Measurements from ENCODE around the gene ZNF770.

Gene ZNF770

GRCh38 chr15:34988027-34988902 is at the start of gene ZNF770:
Gene ZNF770, minus strand, starts transcription at chr15:34988287. Its CDS starts 4,853 bp downstream, at chr15:34983434.
- DNase-seq (ENCODE audit: low spot score): peak; percentile 92

GRCh38 chr15:35028235-35028984 is 40.3 kb upstream of the ZNF770 start:
- DNase-seq (ENCODE audit: low spot score): no peak

- no peak for DNase-seq (ENCODE audit: low spot score)
Observed at GRCh38 chr15:35023804-35024203, 35.7 kb upstream of the ZNF770 start.

GRCh38 chr15:35020974-35021373 is 32.9 kb upstream of the ZNF770 start:
- DNase-seq (ENCODE audit: low spot score): no peak

GRCh38 chr15:35019404-35020327 is 31.6 kb upstream of the ZNF770 start:
- DNase-seq (ENCODE audit: low spot score): no peak

- no peak for DNase-seq (ENCODE audit: low spot score)
Observed at GRCh38 chr15:35014241-35014640, 26.2 kb upstream of the ZNF770 start.

- no peak for DNase-seq (ENCODE audit: low spot score)
Observed at GRCh38 chr15:35013370-35013769, 25.3 kb upstream of the ZNF770 start.

GRCh38 chr15:35007397-35007796 is 19.3 kb upstream of the ZNF770 start:
- DNase-seq (ENCODE audit: low spot score): no peak

GRCh38 chr15:35005933-35006332 is 17.8 kb upstream of the ZNF770 start:
- DNase-seq (ENCODE audit: low spot score): no peak

- no peak for DNase-seq (ENCODE audit: low spot score)
Observed at GRCh38 chr15:35003928-35004327, 15.8 kb upstream of the ZNF770 start.

- no peak for DNase-seq (ENCODE audit: low spot score)
Observed at GRCh38 chr15:35000511-35000910, 12.4 kb upstream of the ZNF770 start.

GRCh38 chr15:34999906-35000305 is 11.8 kb upstream of the ZNF770 start:
- no peak for DNase-seq (ENCODE audit: low spot score)

GRCh38 chr15:34994925-34995324 is 6.8 kb upstream of the ZNF770 start:
- no peak for DNase-seq (ENCODE audit: low spot score)

- DNase-seq (ENCODE audit: low spot score): no peak
Observed at GRCh38 chr15:34993877-34994276, 5.8 kb upstream of the ZNF770 start.

GRCh38 chr15:34993412-34993811 is 5.3 kb upstream of the ZNF770 start:
- DNase-seq (ENCODE audit: low spot score): no peak

GRCh38 chr15:34987609-34988026 is 469 bp downstream of the ZNF770 start:
- DNase-seq (ENCODE audit: low spot score): no peak

GRCh38 chr15:34986771-34987480 is 1.2 kb downstream of the ZNF770 start:
- DNase-seq (ENCODE audit: low spot score): no peak

- no peak for DNase-seq (ENCODE audit: low spot score)
Observed at GRCh38 chr15:34986326-34986725, 1.8 kb downstream of the ZNF770 start.

- DNase-seq (ENCODE audit: low spot score): no peak
Observed at GRCh38 chr15:34984889-34985630, 3.0 kb downstream of the ZNF770 start.

- no peak for DNase-seq (ENCODE audit: low spot score)
Observed at GRCh38 chr15:34976743-34977142, 11.3 kb downstream of the ZNF770 start.

GRCh38 chr15:34976073-34976472 is 12.0 kb downstream of the ZNF770 start:
- DNase-seq (ENCODE audit: low spot score): no peak

Measured in iPS-NIHi11 (cell line).